Activated T-helper 17 cell treated with anti-CD3 and anti-CD28 coated beads, Interleukin-2, amount 50 U/mL, for 72 hours (primary cell): Measurements from ENCODE around the gene RABGGTB. TPM values are rescaled to one million over a fixed set of nuclear protein-coding genes. Genes with fewer than 3 reads are reported as not detected.
"Not testable (repeated sequence)": the region's sequence is repeated elsewhere in the genome, so short reads cannot be mapped to it uniquely, and the experiment has no call there.

Experiments
- ATAC-seq: fragments of 150-1000 bp; cut with Tn5 transposase; replicated peaks from 2 replicates; pipeline ENCODE4 v1.10.0; 2021; ENCODE audit warnings: mild to moderate bottlenecking, moderate library complexity
- H3K27ac Mint-ChIP-seq: one replicate; pipeline ENCODE4 v1.8.0; 2022; ENCODE audit warnings: mixed read lengths
- H3K27me3 Mint-ChIP-seq: one replicate; pipeline ENCODE4 v1.8.0; 2022; ENCODE audit warnings: mixed read lengths
- H3K36me3 Mint-ChIP-seq: one replicate; pipeline ENCODE4 v1.8.0; 2022; ENCODE audit warnings: low read depth, mild to moderate bottlenecking, mixed read lengths
- H3K4me1 Mint-ChIP-seq: one replicate; pipeline ENCODE4 v1.8.0; 2022; ENCODE audit warnings: mixed read lengths
- H3K4me3 Mint-ChIP-seq: one replicate; pipeline ENCODE4 v1.8.0; 2022; ENCODE audit warnings: mild to moderate bottlenecking, mixed read lengths
- H3K9me3 Mint-ChIP-seq: one replicate; pipeline ENCODE4 v1.8.0; 2022; ENCODE audit warnings: mixed read lengths
- total RNA-seq, 2 donors: library from RNA; stranded (reverse); gene quantifications; one replicate each; pipeline ENCODE4 v1.2.3, GENCODE V29; 2022

RABGGTB gene
- 100 to 1,000 TPM; 109 to 165 TPM for total RNA-seq

GRCh38 chr1:75785983-75786853 is at the start of gene RABGGTB:
Gene RABGGTB (plus strand): TSS chr1:75786256. CDS start chr1:75786272, 16 bp downstream.
- peak; percentile 93 for ATAC-seq
- Mint-ChIP-seq H3K27ac (peak within 1 kb of the TSS; percentile 97), H3K4me1 (peaks cover 24% of the 10 kb centered on the region), H3K4me3 (peak within 1 kb of the TSS; percentile 99), H3K9me3 (no peaks in the 10 kb centered on the region), H3K36me3 (peaks cover 54% of the 10 kb centered on the region), H3K27me3 (no peaks in the 10 kb centered on the region)

GRCh38 chr1:75742047-75742625 is 43.9 kb upstream of the RABGGTB start:
- Mint-ChIP-seq H3K36me3 (peaks cover 86% of the 10 kb centered on the region), H3K4me1 (peaks cover 3% of the 10 kb centered on the region)

GRCh38 chr1:75745276-75745675 is 40.8 kb upstream of the RABGGTB start:
- Mint-ChIP-seq H3K27me3 (no peaks in the 10 kb centered on the region), H3K4me3 (no peak overlapping the region), H3K36me3 (peaks cover 77% of the 10 kb centered on the region), H3K9me3 (no peaks in the 10 kb centered on the region), H3K4me1 (no peaks in the 10 kb centered on the region), H3K27ac (no peak overlapping the region)
- ATAC-seq = no peak

More at GRCh38 chr1:75742047-75742625, 43.9 kb upstream of the RABGGTB start:
- ATAC-seq = no peak
- Mint-ChIP-seq H3K4me3 (no peak overlapping the region), H3K27ac (no peak overlapping the region), H3K9me3 (no peaks in the 10 kb centered on the region), H3K27me3 (no peaks in the 10 kb centered on the region)

- ATAC-seq, H3K27ac Mint-ChIP-seq, H3K4me1 Mint-ChIP-seq, H3K4me3 Mint-ChIP-seq, H3K9me3 Mint-ChIP-seq, H3K27me3 Mint-ChIP-seq: not testable (repeated sequence)
- H3K36me3 Mint-ChIP-seq = peaks cover 63% of the 10 kb centered on the region
Observed at GRCh38 chr1:75757210-75757609, 28.8 kb upstream of the RABGGTB start.

- not testable (repeated sequence) for H3K27me3 Mint-ChIP-seq, H3K9me3 Mint-ChIP-seq, H3K4me3 Mint-ChIP-seq, ATAC-seq, H3K4me1 Mint-ChIP-seq, H3K27ac Mint-ChIP-seq
- peaks cover 50% of the 10 kb centered on the region for H3K36me3 Mint-ChIP-seq
Observed at GRCh38 chr1:75758543-75758942, 27.5 kb upstream of the RABGGTB start.

GRCh38 chr1:75764057-75764655 is 21.9 kb upstream of the RABGGTB start:
- peaks cover 3% of the 10 kb centered on the region for H3K4me1 Mint-ChIP-seq
- no peak overlapping the region for H3K27ac Mint-ChIP-seq
- H3K27me3 Mint-ChIP-seq = no peaks in the 10 kb centered on the region
- H3K9me3 Mint-ChIP-seq = no peaks in the 10 kb centered on the region
- H3K36me3 Mint-ChIP-seq = peaks cover 15% of the 10 kb centered on the region
- ATAC-seq = no peak
- no peak overlapping the region for H3K4me3 Mint-ChIP-seq

- Mint-ChIP-seq H3K36me3 (peaks cover 11% of the 10 kb centered on the region), H3K4me1 (peaks cover 3% of the 10 kb centered on the region), H3K9me3 (no peaks in the 10 kb centered on the region), H3K27me3 (no peaks in the 10 kb centered on the region), H3K27ac (no peak overlapping the region), H3K4me3 (no peak overlapping the region)
- ATAC-seq = peak; percentile 40
Observed at GRCh38 chr1:75765697-75766355, 20.2 kb upstream of the RABGGTB start.

GRCh38 chr1:75768016-75768415 is 18.0 kb upstream of the RABGGTB start:
- no peak overlapping the region for H3K4me3 Mint-ChIP-seq
- peaks cover 3% of the 10 kb centered on the region for H3K4me1 Mint-ChIP-seq

GRCh38 chr1:75770761-75771160 is 15.3 kb upstream of the RABGGTB start:
- Mint-ChIP-seq H3K4me1 (peaks cover 3% of the 10 kb centered on the region), H3K36me3 (no peaks in the 10 kb centered on the region), H3K4me3 (no peak overlapping the region), H3K27ac (no peak overlapping the region), H3K9me3 (no peaks in the 10 kb centered on the region), H3K27me3 (no peaks in the 10 kb centered on the region)
- ATAC-seq = no peak

More at GRCh38 chr1:75768016-75768415, 18.0 kb upstream of the RABGGTB start:
- ATAC-seq = no peak
- H3K27ac Mint-ChIP-seq = no peak overlapping the region
- H3K27me3 Mint-ChIP-seq = no peaks in the 10 kb centered on the region
- H3K9me3 Mint-ChIP-seq = no peaks in the 10 kb centered on the region
- no peaks in the 10 kb centered on the region for H3K36me3 Mint-ChIP-seq

GRCh38 chr1:75771978-75772377 is 14.1 kb upstream of the RABGGTB start:
- Mint-ChIP-seq H3K4me1 (no peaks in the 10 kb centered on the region), H3K27ac (no peak overlapping the region), H3K27me3 (no peaks in the 10 kb centered on the region), H3K36me3 (no peaks in the 10 kb centered on the region), H3K4me3 (no peak overlapping the region), H3K9me3 (no peaks in the 10 kb centered on the region)
- no peak for ATAC-seq

GRCh38 chr1:75777812-75778211 is 8.2 kb upstream of the RABGGTB start:
- not testable (repeated sequence) for H3K4me3 Mint-ChIP-seq, H3K36me3 Mint-ChIP-seq

GRCh38 chr1:75778694-75779093 is 7.4 kb upstream of the RABGGTB start:
- not testable (repeated sequence) for H3K36me3 Mint-ChIP-seq, H3K27ac Mint-ChIP-seq, H3K4me1 Mint-ChIP-seq, H3K9me3 Mint-ChIP-seq, H3K4me3 Mint-ChIP-seq, ATAC-seq
- peaks cover 10% of the 10 kb centered on the region for H3K27me3 Mint-ChIP-seq

More at GRCh38 chr1:75777812-75778211, 8.2 kb upstream of the RABGGTB start:
- H3K27ac Mint-ChIP-seq, H3K4me1 Mint-ChIP-seq, ATAC-seq, H3K9me3 Mint-ChIP-seq: not testable (repeated sequence)
- H3K27me3 Mint-ChIP-seq = peaks cover 10% of the 10 kb centered on the region

GRCh38 chr1:75780183-75780582 is 5.9 kb upstream of the RABGGTB start:
- not testable (repeated sequence) for H3K4me3 Mint-ChIP-seq, H3K27ac Mint-ChIP-seq, H3K36me3 Mint-ChIP-seq, ATAC-seq, H3K9me3 Mint-ChIP-seq, H3K4me1 Mint-ChIP-seq
- H3K27me3 Mint-ChIP-seq = peaks cover 10% of the 10 kb centered on the region

- H3K27ac Mint-ChIP-seq, H3K27me3 Mint-ChIP-seq, H3K9me3 Mint-ChIP-seq, H3K4me1 Mint-ChIP-seq, ATAC-seq: not testable (repeated sequence)
- Mint-ChIP-seq H3K36me3 (peaks cover 31% of the 10 kb centered on the region), H3K4me3 (peak overlapping the region; percentile 11)
Observed at GRCh38 chr1:75783920-75784319, 2.1 kb upstream of the RABGGTB start.
